ENCODE results near the gene P2RX7. TPM values are rescaled to one million over a fixed set of nuclear protein-coding genes. Genes with fewer than 3 reads are reported as not detected.

P2RX7 gene
- total and polyA plus RNA-seq, 9 of the 15 experiments (the other 6 are each of a cell fraction or from before 2014, with no cell fraction given), result 0.04 to 0.65 (median 0.30) TPM

DNA sequence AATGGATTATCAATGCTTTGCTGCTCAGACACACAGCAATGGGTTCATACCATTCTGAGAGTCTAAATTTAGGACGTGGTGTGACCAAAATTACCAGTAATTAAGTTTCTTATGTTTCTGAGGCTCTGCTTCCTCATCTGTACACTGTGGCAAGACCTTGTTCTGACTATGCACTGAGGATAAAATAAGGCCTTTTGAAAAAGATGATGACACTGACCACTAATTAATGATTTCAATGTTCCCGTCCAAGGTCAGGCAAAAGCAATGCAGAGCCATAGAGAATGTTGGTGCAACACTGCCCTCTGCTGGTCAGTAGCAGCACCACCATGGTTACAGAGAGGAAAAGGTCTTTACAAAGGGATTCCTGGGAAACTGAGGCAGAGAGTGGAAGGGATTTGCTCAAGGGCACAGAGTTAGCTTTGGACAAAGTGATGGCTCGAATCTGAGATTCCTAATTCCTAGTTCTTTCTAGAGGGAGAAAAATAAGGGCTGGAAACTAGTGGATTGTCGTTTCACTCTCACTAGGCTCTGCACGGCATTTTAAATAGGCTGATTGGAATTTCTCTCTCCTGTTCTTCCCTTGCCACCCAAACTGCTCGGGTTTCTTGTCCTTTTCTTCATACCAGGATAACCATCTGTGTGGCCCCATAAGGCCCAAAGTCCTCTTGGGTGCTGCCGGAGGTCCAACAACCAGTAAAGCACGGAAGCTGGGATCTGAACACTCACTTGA, 22.3 kb upstream of the P2RX7 start (continued):
- TF ChIP-seq, protein P1, sequence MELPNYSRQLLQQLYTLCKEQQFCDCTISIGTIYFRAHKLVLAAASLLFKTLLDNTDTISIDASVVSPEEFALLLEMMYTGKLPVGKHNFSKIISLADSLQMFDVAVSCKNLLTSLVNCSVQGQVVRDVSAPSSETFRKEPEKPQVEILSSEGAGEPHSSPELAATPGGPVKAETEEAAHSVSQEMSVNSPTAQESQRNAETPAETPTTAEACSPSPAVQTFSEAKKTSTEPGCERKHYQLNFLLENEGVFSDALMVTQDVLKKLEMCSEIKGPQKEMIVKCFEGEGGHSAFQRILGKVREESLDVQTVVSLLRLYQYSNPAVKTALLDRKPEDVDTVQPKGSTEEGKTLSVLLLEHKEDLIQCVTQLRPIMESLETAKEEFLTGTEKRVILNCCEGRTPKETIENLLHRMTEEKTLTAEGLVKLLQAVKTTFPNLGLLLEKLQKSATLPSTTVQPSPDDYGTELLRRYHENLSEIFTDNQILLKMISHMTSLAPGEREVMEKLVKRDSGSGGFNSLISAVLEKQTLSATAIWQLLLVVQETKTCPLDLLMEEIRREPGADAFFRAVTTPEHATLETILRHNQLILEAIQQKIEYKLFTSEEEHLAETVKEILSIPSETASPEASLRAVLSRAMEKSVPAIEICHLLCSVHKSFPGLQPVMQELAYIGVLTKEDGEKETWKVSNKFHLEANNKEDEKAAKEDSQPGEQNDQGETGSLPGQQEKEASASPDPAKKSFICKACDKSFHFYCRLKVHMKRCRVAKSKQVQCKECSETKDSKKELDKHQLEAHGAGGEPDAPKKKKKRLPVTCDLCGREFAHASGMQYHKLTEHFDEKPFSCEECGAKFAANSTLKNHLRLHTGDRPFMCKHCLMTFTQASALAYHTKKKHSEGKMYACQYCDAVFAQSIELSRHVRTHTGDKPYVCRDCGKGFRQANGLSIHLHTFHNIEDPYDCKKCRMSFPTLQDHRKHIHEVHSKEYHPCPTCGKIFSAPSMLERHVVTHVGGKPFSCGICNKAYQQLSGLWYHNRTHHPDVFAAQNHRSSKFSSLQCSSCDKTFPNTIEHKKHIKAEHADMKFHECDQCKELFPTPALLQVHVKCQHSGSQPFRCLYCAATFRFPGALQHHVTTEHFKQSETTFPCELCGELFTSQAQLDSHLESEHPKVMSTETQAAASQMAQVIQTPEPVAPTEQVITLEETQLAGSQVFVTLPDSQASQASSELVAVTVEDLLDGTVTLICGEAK (IDR thresholded peaks at IDR 0.05), result no peak
- TF ChIP-seq, protein P1 (CRISPR knock-in tag; IDR thresholded peaks at IDR 0.05), result no peak
